HG03066 (cell line): Measurements from ENCODE around the gene EIF3J.
A peak's percentile ranks its signal among the peaks of the same experiment; 100 is the strongest.
"Not testable (repeated sequence)": the region's sequence is repeated elsewhere in the genome, so short reads cannot be mapped to it uniquely, and the experiment has no call there.

Experiments
- ATAC-seq: cut with Tn5 transposase; IDR thresholded peaks from one replicate; pipeline ENCODE4 v1.9.1; 2021; ENCODE audit warnings: low read depth; ENCODE audit not compliant: unreplicated experiment

Gene EIF3J

GRCh38 chr15:44541282-44541958 lies 4.5 kb downstream of the EIF3J start:
- ATAC-seq, result no peak

- no peak for ATAC-seq
These were observed 5.6 kb downstream of the EIF3J start for GRCh38 chr15:44542596-44542995.

GRCh38 chr15:44544745-44545144 lies 7.8 kb downstream of the EIF3J start:
- ATAC-seq, result not testable (repeated sequence)

GRCh38 chr15:44545913-44546802 lies 9.2 kb downstream of the EIF3J start:
- peak; percentile 65 for ATAC-seq

- not testable (repeated sequence) for ATAC-seq
These were observed 12.2 kb downstream of the EIF3J start for GRCh38 chr15:44549152-44549551.

- ATAC-seq, result no peak
These were observed 13.3 kb downstream of the EIF3J start for GRCh38 chr15:44550256-44550655.

- ATAC-seq, result no peak
These were observed 13.8 kb downstream of the EIF3J start for GRCh38 chr15:44550734-44551133.

GRCh38 chr15:44554934-44555723 lies 18.2 kb downstream of the EIF3J start:
- no peak for ATAC-seq

GRCh38 chr15:44560926-44561325 lies 24.0 kb downstream of the EIF3J start:
- ATAC-seq, result not testable (repeated sequence)

GRCh38 chr15:44565387-44566154 lies 28.6 kb downstream of the EIF3J start:
- no peak for ATAC-seq

- ATAC-seq, result no peak
These were observed 29.2 kb downstream of the EIF3J start for GRCh38 chr15:44566155-44566540.

GRCh38 chr15:44568338-44568737 lies 31.4 kb downstream of the EIF3J start:
- ATAC-seq, result no peak

GRCh38 chr15:44569316-44569715 lies 32.4 kb downstream of the EIF3J start:
- no peak for ATAC-seq

GRCh38 chr15:44570361-44570760 lies 33.4 kb downstream of the EIF3J start:
- ATAC-seq, result no peak

- no peak for ATAC-seq
These were observed 36.4 kb downstream of the EIF3J start for GRCh38 chr15:44573386-44573785.

- ATAC-seq, result no peak
These were observed 37.8 kb downstream of the EIF3J start for GRCh38 chr15:44574734-44575133.

GRCh38 chr15:44580105-44580504 lies 43.2 kb downstream of the EIF3J start:
- ATAC-seq, result no peak

GRCh38 chr15:44584162-44584749 lies 47.3 kb downstream of the EIF3J start:
- no peak for ATAC-seq

GRCh38 chr15:44585633-44586032 lies 48.7 kb downstream of the EIF3J start:
- no peak for ATAC-seq

- no peak for ATAC-seq
These were observed 51.6 kb downstream of the EIF3J start for GRCh38 chr15:44588541-44588940.
